ENCODE measurements around the gene ID4.

Gene ID4

DNA sequence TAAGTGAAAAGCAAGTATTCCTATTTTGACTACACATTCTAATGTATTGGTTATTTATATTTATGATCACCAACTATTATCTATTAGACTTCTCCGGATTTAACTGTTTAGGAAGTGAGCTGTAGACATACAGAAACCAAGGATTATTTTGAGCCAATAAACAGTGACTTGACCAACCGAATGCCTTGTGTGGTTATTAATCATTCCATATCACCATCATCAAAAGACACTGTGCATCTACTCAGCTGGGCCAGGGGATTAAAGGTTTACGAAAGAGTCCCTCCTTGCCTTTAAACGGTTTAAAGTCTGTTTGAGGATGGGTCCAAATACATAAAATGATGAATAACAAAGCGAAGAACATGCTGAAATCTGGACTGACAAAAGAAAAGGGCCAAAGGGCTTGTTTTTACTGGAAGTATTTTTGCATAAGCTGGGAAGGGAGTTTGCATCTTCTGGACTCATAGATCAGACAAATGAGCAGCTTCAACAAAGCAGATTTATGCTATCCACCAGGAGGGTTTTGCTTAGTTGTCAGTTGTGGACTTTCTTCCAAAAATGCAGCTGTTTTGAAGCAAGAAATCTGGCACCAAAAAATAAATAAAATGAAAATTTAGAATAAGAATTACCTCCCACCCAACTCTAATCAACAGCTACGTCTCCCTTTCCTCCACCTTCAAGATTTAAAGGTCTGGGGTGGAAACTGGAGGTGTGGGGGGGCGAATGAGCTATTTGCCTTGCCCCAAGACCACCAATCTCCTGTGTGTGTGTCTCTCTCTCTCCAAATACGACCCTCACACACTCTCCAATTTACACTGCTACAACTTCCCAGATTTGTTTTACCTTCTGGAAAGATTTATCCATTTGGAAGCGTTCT, 33.6 kb upstream of the ID4 start:
- Histone ChIP-seq H3K27ac (ENCODE audit: low read depth, low read length) (peak overlapping the region; percentile 96), H3K4ac (ENCODE audit: low read depth, low read length) (no peak overlapping the region), H3K79me2 (ENCODE audit: control insufficient read depth, insufficient read depth, low read length, poor library complexity) (peaks cover 2% of the 10 kb centered on the region), H3K9ac (ENCODE audit: low read length) (no peak overlapping the region), H3K14ac (ENCODE audit: low read length) (peak overlapping the region; percentile 88), H4K12ac (ENCODE audit: low read depth, low read length) (no peak overlapping the region), H3K18ac (ENCODE audit: low read length) (no peak overlapping the region), H3K4me1 (ENCODE audit: control insufficient read depth in 1 of 2, insufficient read depth in 2 of 2, low read length in 2 of 2) (peaks cover 0 to 1% of the 10 kb centered on the region in 2 experiments), H2BK5ac (ENCODE audit: low read depth, low read length, poor library complexity) (peak overlapping the region; percentile 96), H3K4me3 (ENCODE audit: low read depth, low read length) (no peak overlapping the region), H4K91ac (ENCODE audit: low read depth, low read length) (peak overlapping the region; percentile 86), H2AK5ac (ENCODE audit: low read length) (peak overlapping the region; percentile 63), H3K79me1 (ENCODE audit: low read length) (peaks cover 22% of the 10 kb centered on the region), H2BK120ac (ENCODE audit: insufficient read depth, low read length, poor library complexity) (peak overlapping the region; percentile 38), H2BK12ac (ENCODE audit: low read length) (no peak overlapping the region), H3K9me3 (ENCODE audit: insufficient read depth, low read depth, low read length) (peaks cover 10% of the 10 kb centered on the region), H3K27me3 (ENCODE audit: insufficient read depth, low read length) (no peaks in the 10 kb centered on the region), H3K4me2 (ENCODE audit: low read length) (peak overlapping the region; percentile 66), H3K23ac (ENCODE audit: low read length) (no peak overlapping the region), H4K8ac (ENCODE audit: low read depth, low read length) (peak overlapping the region; percentile 80), H3K36me3 (ENCODE audit: control insufficient read depth in 1 of 2, insufficient read depth in 2 of 2, low read length in 2 of 2) (peaks cover 0 to 2% of the 10 kb centered on the region in 2 experiments), H2AFZ (ENCODE audit: insufficient read depth, low read length, poor library complexity) (no peak overlapping the region)
- WGBS (ENCODE audit: extremely low coverage, insufficient coverage, insufficient read length), result no CpG with 5 or more reads among the region's 9 CpGs
- DNase-seq, result no peak

DNA sequence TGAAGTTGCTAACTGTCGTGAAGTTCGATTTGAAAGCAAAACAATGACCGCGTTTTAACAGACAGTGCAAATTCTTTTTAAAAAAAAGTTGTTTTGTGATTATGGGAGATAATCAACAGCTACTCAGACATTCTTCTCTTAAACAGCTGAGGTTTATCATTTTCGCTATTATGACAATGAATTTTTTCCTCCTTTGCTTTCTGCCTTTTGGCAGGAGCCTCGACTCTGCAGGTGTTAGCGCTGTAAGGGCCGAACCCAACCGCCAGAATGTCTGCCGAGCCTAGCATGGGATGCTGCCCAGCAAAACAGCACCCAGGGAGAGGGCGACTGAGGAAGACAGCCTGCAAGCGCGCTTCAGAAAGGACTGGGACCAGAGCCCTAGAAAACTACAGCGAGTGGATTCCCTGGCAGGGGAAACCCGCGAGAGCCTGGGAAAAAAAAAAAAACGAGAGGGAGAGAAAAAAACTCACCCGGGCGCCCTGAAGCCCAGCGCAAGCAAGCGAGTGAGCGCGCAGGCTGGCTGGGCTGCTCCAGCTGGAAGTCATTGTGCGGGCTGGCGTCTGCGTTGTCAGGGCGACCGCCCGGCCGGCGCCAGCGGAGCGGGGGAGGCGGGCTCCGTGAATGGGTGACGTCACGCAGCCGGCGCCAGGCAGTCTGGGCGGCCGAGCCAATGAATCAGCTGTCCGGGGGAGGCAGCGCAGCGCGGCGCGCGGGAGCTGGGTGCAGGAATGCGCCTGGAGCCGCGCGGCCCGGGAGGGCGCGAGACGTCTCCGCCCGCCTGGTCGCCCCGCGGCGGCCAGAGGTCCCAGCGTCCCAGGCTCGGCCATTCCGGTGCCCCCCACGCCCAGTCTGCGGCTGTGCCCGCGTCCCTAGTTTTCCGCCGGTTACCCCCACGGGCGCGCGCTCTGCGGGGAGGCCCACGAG, 32.7 kb upstream of the ID4 start:
- Histone ChIP-seq H3K18ac (ENCODE audit: low read length) (peak overlapping the region; percentile 96), H2BK12ac (ENCODE audit: low read length) (peak overlapping the region; percentile 99), H2AK5ac (ENCODE audit: low read length) (no peak overlapping the region), H3K4ac (ENCODE audit: low read depth, low read length) (peak overlapping the region; percentile 80), H3K36me3 (ENCODE audit: control insufficient read depth in 1 of 2, insufficient read depth in 2 of 2, low read length in 2 of 2) (peaks cover 0 to 2% of the 10 kb centered on the region in 2 experiments), H4K12ac (ENCODE audit: low read depth, low read length) (peak overlapping the region; percentile 58), H3K9ac (ENCODE audit: low read length) (peak overlapping the region; percentile 74), H2AFZ (ENCODE audit: insufficient read depth, low read length, poor library complexity) (peak overlapping the region; percentile 86), H3K79me1 (ENCODE audit: low read length) (peaks cover 22% of the 10 kb centered on the region), H2BK120ac (ENCODE audit: insufficient read depth, low read length, poor library complexity) (peak overlapping the region; percentile 98), H3K4me3 (ENCODE audit: low read depth, low read length) (peak overlapping the region; percentile 66), H2BK5ac (ENCODE audit: low read depth, low read length, poor library complexity) (peak overlapping the region; percentile 98), H3K9me3 (ENCODE audit: insufficient read depth, low read depth, low read length) (peaks cover 10% of the 10 kb centered on the region), H3K14ac (ENCODE audit: low read length) (peak overlapping the region; percentile 85), H3K4me1 (ENCODE audit: control insufficient read depth in 1 of 2, insufficient read depth in 2 of 2, low read length in 2 of 2) (peaks cover 0 to 1% of the 10 kb centered on the region in 2 experiments), H4K8ac (ENCODE audit: low read depth, low read length) (peak overlapping the region; percentile 94), H3K23ac (ENCODE audit: low read length) (no peak overlapping the region), H4K91ac (ENCODE audit: low read depth, low read length) (peak overlapping the region; percentile 94), H3K79me2 (ENCODE audit: control insufficient read depth, insufficient read depth, low read length, poor library complexity) (peaks cover 2% of the 10 kb centered on the region), H3K4me2 (ENCODE audit: low read length) (peak overlapping the region; percentile 70), H3K27ac (ENCODE audit: low read depth, low read length) (peak overlapping the region; percentile 100), H3K27me3 (ENCODE audit: insufficient read depth, low read length) (no peaks in the 10 kb centered on the region)
- no CpG with 5 or more reads among the region's 77 CpGs for WGBS (ENCODE audit: extremely low coverage, insufficient coverage, insufficient read length)
- peak; percentile 98 for DNase-seq

DNA sequence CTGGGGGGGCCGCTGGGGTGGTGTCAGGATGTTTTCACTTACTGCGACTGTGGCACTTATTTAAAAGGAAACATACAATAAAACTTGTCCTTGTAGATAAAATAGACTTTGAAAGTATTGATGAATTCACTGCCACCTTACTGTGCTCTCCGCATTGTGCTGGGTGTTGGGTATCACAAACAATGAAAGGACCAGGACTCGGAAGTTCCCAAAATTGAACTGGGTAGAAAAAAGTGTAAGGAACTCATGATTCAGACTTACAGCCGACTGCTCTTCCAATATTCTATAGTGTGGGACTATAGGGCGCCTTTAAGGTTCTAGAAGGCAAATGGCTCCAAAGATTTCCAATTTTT, 32.1 kb upstream of the ID4 start:
- Histone ChIP-seq H3K79me2 (ENCODE audit: control insufficient read depth, insufficient read depth, low read length, poor library complexity) (peaks cover 2% of the 10 kb centered on the region), H3K18ac (ENCODE audit: low read length) (peak overlapping the region; percentile 96), H3K9ac (ENCODE audit: low read length) (peak overlapping the region; percentile 58), H3K23ac (ENCODE audit: low read length) (no peak overlapping the region), H3K4me2 (ENCODE audit: low read length) (peak overlapping the region; percentile 70), H3K36me3 (ENCODE audit: control insufficient read depth in 1 of 2, insufficient read depth in 2 of 2, low read length in 2 of 2) (peaks cover 0 to 2% of the 10 kb centered on the region in 2 experiments), H4K12ac (ENCODE audit: low read depth, low read length) (peak overlapping the region; percentile 58), H3K9me3 (ENCODE audit: insufficient read depth, low read depth, low read length) (peaks cover 10% of the 10 kb centered on the region), H4K8ac (ENCODE audit: low read depth, low read length) (peak overlapping the region; percentile 94), H3K79me1 (ENCODE audit: low read length) (peaks cover 22% of the 10 kb centered on the region), H2BK5ac (ENCODE audit: low read depth, low read length, poor library complexity) (peak overlapping the region; percentile 98), H3K4me1 (ENCODE audit: control insufficient read depth in 1 of 2, insufficient read depth in 2 of 2, low read length in 2 of 2) (peaks cover 0 to 1% of the 10 kb centered on the region in 2 experiments), H3K14ac (ENCODE audit: low read length) (peak overlapping the region; percentile 87), H2BK120ac (ENCODE audit: insufficient read depth, low read length, poor library complexity) (peak overlapping the region; percentile 98), H3K4ac (ENCODE audit: low read depth, low read length) (peak overlapping the region; percentile 80), H3K27me3 (ENCODE audit: insufficient read depth, low read length) (no peaks in the 10 kb centered on the region), H2AFZ (ENCODE audit: insufficient read depth, low read length, poor library complexity) (peak overlapping the region; percentile 86), H2BK12ac (ENCODE audit: low read length) (peak overlapping the region; percentile 99), H3K4me3 (ENCODE audit: low read depth, low read length) (peak overlapping the region; percentile 62), H3K27ac (ENCODE audit: low read depth, low read length) (peak overlapping the region; percentile 100), H2AK5ac (ENCODE audit: low read length) (no peak overlapping the region), H4K91ac (ENCODE audit: low read depth, low read length) (peak overlapping the region; percentile 94)
- peak in 1 of 2 donors; percentile 35 for DNase-seq
- no CpG with 5 or more reads among the region's 6 CpGs for WGBS (ENCODE audit: extremely low coverage, insufficient coverage, insufficient read length)

- Histone ChIP-seq H3K79me1 (ENCODE audit: low read length) (peaks cover 22% of the 10 kb centered on the region), H4K8ac (ENCODE audit: low read depth, low read length) (no peak overlapping the region), H2AK5ac (ENCODE audit: low read length) (peak overlapping the region; percentile 86), H3K9ac (ENCODE audit: low read length) (no peak overlapping the region), H3K4me1 (ENCODE audit: control insufficient read depth in 1 of 2, insufficient read depth in 2 of 2, low read length in 2 of 2) (peaks cover 0 to 1% of the 10 kb centered on the region in 2 experiments), H3K9me3 (ENCODE audit: insufficient read depth, low read depth, low read length) (peaks cover 10% of the 10 kb centered on the region), H3K79me2 (ENCODE audit: control insufficient read depth, insufficient read depth, low read length, poor library complexity) (peaks cover 2% of the 10 kb centered on the region), H3K23ac (ENCODE audit: low read length) (no peak overlapping the region), H2BK5ac (ENCODE audit: low read depth, low read length, poor library complexity) (no peak overlapping the region), H3K27ac (ENCODE audit: low read depth, low read length) (no peak overlapping the region), H2BK120ac (ENCODE audit: insufficient read depth, low read length, poor library complexity) (peak overlapping the region; percentile 38), H3K18ac (ENCODE audit: low read length) (no peak overlapping the region), H2AFZ (ENCODE audit: insufficient read depth, low read length, poor library complexity) (no peak overlapping the region), H3K4ac (ENCODE audit: low read depth, low read length) (no peak overlapping the region), H3K4me3 (ENCODE audit: low read depth, low read length) (no peak overlapping the region), H4K12ac (ENCODE audit: low read depth, low read length) (no peak overlapping the region), H4K91ac (ENCODE audit: low read depth, low read length) (peak overlapping the region; percentile 37), H3K27me3 (ENCODE audit: insufficient read depth, low read length) (no peaks in the 10 kb centered on the region), H3K36me3 (ENCODE audit: control insufficient read depth in 1 of 2, insufficient read depth in 2 of 2, low read length in 2 of 2) (peaks cover 0 to 2% of the 10 kb centered on the region in 2 experiments), H2BK12ac (ENCODE audit: low read length) (peak overlapping the region; percentile 87), H3K14ac (ENCODE audit: low read length) (peak overlapping the region; percentile 4), H3K4me2 (ENCODE audit: low read length) (no peak overlapping the region)
- DNase-seq, result no peak
- no CpG with 5 or more reads among the region's 21 CpGs for WGBS (ENCODE audit: extremely low coverage, insufficient coverage, insufficient read length)
Measured at GRCh38 chr6:19806971-19807396, 30.2 kb upstream of the ID4 start.
